LNCAP (cell line): ENCODE measurements around the gene F10.

Source experiments
- TF ChIP-seq, protein P1 (sequence below): fragments of 450-650 bp; IDR thresholded peaks from 2 replicates; pipeline ENCODE4 v1.5.1; 2017; ENCODE audit warnings: mild to moderate bottlenecking

F10 gene

DNA sequence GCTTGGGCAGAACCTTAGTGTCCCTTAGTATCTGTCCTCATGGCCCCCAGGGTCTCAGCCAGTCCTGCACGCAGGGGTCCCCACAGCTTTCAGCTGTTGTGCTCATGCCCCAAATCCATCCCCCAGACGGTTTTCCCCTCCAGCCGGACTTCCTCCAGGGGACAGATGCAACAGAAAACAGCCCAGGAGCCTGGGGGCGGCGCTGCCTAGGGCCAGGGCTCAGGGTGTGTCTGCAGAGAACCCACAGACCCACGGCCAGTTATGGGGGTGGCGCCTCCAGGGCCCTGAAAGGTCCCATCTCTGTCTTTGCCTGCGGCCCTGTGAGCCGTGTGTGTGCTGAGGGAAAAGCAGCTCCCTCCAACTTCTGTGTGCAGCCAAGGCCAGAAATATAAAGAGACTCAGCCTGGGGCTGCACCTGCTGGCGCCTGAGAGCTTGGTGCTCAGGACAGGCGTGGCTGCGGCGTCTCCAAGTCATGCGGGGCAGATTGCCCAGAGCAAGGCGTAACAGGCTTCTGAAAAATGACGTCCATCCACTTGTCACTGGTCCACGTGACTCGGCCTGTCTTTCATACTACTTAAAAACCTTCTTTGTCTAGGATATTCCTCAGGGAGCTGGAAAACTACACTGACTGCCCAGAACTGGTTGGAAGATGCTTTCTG is 39.1 kb upstream of the F10 start:
- TF ChIP-seq, protein P1, sequence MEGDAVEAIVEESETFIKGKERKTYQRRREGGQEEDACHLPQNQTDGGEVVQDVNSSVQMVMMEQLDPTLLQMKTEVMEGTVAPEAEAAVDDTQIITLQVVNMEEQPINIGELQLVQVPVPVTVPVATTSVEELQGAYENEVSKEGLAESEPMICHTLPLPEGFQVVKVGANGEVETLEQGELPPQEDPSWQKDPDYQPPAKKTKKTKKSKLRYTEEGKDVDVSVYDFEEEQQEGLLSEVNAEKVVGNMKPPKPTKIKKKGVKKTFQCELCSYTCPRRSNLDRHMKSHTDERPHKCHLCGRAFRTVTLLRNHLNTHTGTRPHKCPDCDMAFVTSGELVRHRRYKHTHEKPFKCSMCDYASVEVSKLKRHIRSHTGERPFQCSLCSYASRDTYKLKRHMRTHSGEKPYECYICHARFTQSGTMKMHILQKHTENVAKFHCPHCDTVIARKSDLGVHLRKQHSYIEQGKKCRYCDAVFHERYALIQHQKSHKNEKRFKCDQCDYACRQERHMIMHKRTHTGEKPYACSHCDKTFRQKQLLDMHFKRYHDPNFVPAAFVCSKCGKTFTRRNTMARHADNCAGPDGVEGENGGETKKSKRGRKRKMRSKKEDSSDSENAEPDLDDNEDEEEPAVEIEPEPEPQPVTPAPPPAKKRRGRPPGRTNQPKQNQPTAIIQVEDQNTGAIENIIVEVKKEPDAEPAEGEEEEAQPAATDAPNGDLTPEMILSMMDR: no peak

DNA sequence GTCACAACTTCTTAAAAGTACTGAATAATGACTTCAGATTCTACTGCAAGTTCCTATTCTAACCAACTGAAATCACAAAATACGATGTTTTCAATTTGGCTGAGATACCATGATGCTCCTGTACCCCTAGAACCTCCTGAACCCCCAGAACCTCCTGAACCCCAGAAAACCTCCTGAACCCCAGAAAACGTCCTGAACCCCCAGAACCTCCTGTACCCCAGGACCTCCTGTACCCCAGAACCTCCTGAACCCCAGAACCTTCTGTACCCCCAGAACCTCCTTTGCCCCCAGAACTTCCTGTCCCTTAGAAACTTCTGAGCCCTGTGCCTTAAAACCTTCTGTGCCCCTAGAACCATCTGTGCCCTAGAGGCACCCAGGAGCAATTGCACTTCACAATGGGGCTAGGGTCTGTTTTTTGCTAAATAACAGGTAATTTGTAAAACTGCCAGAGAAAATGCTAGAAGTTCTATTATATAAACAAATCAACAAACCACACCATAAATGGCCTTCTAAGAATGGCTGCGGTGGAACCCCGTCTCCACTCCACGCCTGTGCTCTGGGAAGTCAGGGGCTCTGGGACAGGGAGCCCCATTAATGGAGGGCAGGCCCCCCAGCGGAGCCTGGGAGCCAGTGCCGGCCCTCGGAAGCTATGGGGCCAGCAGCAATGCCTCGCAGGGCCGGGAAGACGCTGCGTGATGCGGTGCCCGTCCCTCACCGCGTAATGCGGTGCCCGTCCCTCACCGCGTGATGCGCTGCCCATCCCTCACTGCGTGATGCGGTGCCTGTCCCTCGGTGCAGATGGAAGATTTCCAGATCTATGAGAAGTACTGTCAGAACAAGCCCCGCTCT is 38.3 kb upstream of the F10 start:
- TF ChIP-seq, protein P1: no peak

DNA sequence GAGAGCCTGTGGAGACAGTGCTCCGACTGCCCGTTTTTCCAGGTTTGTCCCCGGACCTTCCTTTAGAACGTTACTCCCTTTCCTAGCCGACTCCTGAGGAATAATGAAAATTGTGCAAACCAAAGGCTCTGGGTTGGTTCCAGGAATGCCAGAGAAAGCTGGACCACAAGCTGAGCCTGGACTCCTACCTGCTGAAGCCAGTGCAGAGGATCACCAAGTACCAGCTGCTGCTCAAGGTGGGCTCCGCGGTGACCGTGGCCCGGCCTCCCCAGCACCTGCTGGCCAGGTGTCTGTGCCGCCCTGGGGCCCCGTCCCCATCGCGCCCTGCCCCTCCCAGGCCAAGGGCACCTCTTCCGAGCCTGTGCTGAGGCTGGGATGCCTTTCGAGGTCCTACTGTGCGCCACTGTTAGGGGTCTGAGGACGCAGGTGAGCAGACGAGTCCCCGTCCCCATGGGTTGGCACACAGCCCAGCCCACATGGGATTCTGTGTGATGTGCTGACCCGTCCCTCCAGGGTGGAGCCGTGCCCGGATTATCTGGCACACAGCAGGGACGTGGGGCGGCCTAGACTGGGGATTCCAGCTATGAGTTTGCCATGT is 37.6 kb upstream of the F10 start:
- TF ChIP-seq, protein P1: no peak

DNA sequence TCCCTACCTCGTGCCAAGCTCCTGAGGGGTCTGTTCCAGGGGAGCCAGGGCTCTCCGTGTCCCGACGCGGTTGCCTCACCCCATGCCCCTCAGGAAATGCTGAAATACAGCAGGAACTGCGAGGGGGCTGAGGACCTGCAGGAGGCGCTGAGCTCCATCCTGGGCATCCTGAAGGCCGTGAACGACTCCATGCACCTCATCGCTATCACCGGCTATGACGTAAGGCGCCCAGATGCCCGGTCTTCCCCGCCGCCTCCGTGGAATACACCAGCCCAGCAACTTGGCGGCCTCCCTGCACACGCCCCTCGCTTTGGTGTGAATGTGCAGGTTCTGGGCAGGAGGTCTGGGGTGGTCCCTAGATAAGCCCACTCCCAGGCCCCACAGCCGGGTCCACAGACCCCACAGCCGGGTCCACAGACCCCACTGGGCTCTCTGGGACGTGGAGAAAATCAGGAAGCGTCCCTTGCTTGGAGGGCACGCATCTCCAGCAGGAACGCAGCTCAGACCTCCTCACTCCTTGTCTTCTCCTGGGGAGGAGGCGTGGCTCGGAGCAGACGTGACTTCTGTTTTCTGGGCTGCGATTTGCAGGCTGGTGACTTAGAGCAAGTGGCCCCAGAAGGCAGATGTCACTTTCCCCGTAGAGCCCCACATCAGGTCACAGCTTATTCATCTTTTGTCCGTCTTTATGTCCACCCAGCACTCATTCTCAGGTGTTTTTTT is 36.4 kb upstream of the F10 start:
- TF ChIP-seq, protein P1: no peak

DNA sequence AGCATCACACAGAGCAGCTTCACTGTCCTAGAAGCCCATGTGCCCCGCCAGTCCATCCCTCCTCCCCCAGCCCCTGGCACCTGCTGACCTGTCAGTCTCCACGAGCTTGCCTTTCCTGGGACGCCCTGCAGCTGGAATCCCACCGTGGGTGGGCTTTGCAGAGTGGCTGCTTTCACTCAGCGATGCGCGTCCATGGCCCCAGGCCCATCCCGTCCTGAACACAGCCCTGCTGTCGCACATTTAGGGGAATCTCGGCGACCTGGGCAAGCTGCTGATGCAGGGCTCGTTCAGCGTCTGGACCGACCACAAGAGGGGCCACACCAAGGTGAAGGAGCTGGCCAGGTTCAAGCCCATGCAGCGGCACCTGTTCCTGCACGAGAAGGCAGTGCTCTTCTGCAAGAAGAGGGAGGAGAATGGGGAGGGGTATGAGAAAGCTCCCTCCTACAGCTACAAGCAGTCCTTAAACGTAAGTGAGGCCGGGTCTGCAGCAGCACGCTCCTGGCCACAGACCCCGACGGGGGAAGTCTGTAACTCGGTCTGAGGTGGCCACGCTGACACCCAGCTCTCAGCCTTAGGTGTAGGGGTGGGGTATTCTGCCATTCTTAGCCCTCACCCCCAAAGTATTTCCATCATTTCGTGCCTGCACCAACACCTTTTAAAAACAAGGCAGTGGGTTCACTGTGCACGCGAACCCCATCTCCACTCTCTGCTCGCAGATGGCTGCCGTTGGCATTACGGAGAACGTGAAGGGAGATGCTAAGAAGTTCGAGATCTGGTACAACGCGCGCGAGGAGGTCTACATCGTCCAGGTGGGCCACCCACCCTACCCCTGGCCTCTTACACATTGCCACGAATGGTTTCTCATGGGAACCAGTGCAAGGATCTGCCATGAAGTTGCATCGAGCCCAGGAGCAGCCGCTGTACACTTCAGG is 35.3 kb upstream of the F10 start:
- TF ChIP-seq, protein P1: no peak

DNA sequence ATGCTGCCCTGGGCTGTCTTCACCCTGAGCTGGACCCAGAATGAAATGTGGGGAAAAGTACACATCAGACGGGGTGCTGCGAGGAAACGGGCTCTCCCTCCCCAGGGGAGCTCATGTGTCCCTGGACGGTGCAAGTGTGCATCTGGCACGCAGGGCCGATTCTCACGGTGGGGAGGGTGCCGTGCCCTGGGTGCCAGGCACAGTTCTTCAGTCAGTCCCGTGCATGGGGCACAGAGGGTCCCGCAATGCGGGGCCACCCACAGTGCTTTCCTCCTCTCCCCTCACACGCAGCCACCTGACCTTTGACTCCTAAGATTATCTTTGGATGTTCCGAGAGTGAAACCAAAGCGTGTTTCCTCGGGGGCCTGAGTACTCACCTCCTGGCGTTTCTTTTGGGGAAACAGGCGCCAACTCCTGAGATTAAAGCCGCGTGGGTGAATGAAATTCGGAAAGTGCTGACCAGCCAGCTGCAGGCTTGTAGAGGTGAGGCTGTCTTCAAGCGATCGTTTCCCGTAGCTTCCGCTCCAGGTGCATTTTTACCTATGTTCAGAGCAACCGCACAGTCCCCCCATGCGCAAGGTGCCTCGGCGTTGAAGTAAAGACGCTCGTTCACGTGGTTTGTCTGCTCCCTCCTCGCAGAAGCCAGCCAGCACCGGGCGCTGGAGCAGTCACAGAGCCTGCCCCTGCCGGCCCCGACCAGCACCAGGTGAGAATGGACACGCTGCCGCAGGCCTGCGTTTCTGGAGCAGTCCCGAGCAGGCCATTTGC is 34.5 kb upstream of the F10 start:
- TF ChIP-seq, protein P1: no peak
